ENCODE measurements around the gene TMEM233. TPM values are rescaled to one million over a fixed set of nuclear protein-coding genes. Genes with fewer than 3 reads are reported as not detected.

Gene TMEM233
- total RNA-seq, 1 experiment from 2014 or later, result not detected

- Mint-ChIP-seq H3K9me3 (ENCODE audit: low read depth, unreplicated experiment) (no peaks in the 10 kb centered on the region), H3K27ac (ENCODE audit: unreplicated experiment) (no peak overlapping the region), H3K4me1 (ENCODE audit: low read depth, unreplicated experiment) (peaks cover 7% of the 10 kb centered on the region), H3K36me3 (ENCODE audit: insufficient read depth, unreplicated experiment) (no peaks in the 10 kb centered on the region), H3K27me3 (ENCODE audit: unreplicated experiment) (peaks cover 27% of the 10 kb centered on the region), H3K4me3 (ENCODE audit: low read depth, unreplicated experiment) (no peak overlapping the region)
- intact Hi-C loops (cut with micrococcal nuclease; ENCODE audit: unreplicated experiment), result no loop called here
- CTCF ChIA-PET, result no interaction called here
- TF ChIP-seq CTCF (IDR thresholded peaks at IDR 0.05; ENCODE audit: unreplicated experiment), result no peak
- no peak for DNase-seq
- no TSS peak for BruUV-seq (replicated peaks)
Measured at GRCh38 chr12:119603767-119604166, 10.2 kb downstream of the TMEM233 start.

GRCh38 chr12:119609358-119609757 is 15.8 kb downstream of the TMEM233 start:
- CTCF ChIA-PET, result no interaction called here
- TF ChIP-seq CTCF (IDR thresholded peaks at IDR 0.05; ENCODE audit: unreplicated experiment), result no peak
- no peak for DNase-seq
- H3K4me1 Mint-ChIP-seq (ENCODE audit: low read depth, unreplicated experiment), result peaks cover 10% of the 10 kb centered on the region
- intact Hi-C loops (cut with micrococcal nuclease; ENCODE audit: unreplicated experiment), result no loop called here
- H3K27ac Mint-ChIP-seq (ENCODE audit: unreplicated experiment), result no peak overlapping the region
- H3K9me3 Mint-ChIP-seq (ENCODE audit: low read depth, unreplicated experiment), result no peaks in the 10 kb centered on the region
- peaks cover 37% of the 10 kb centered on the region for H3K27me3 Mint-ChIP-seq (ENCODE audit: unreplicated experiment)
- BruUV-seq (replicated peaks), result no TSS peak
- H3K4me3 Mint-ChIP-seq (ENCODE audit: low read depth, unreplicated experiment), result no peak overlapping the region
- no peaks in the 10 kb centered on the region for H3K36me3 Mint-ChIP-seq (ENCODE audit: insufficient read depth, unreplicated experiment)

- Mint-ChIP-seq H3K27me3 (ENCODE audit: unreplicated experiment) (peaks cover 13% of the 10 kb centered on the region), H3K27ac (ENCODE audit: unreplicated experiment) (peak overlapping the region; percentile 16), H3K36me3 (ENCODE audit: insufficient read depth, unreplicated experiment) (no peaks in the 10 kb centered on the region), H3K9me3 (ENCODE audit: low read depth, unreplicated experiment) (peaks cover under 1% of the 10 kb centered on the region), H3K4me1 (ENCODE audit: low read depth, unreplicated experiment) (peaks cover 19% of the 10 kb centered on the region), H3K4me3 (ENCODE audit: low read depth, unreplicated experiment) (no peak overlapping the region)
- CTCF ChIA-PET, result interaction anchor here (0.6 kb wide), 1 partner anchor 1756 kb away, joined by 3 read pairs; no protein-coding TSS in a partner anchor
- no peak for TF ChIP-seq CTCF (IDR thresholded peaks at IDR 0.05; ENCODE audit: unreplicated experiment)
- peak; percentile 42 for DNase-seq
- intact Hi-C loops (cut with micrococcal nuclease; ENCODE audit: unreplicated experiment), result loop anchor here (5.0 kb wide), 1 partner anchor 34 kb away; no protein-coding TSS in a partner anchor
- BruUV-seq (replicated peaks), result no TSS peak
Measured at GRCh38 chr12:119613319-119613936, 19.9 kb downstream of the TMEM233 start.

GRCh38 chr12:119614705-119615104 is 21.1 kb downstream of the TMEM233 start:
- Mint-ChIP-seq H3K4me3 (ENCODE audit: low read depth, unreplicated experiment) (no peak overlapping the region), H3K27ac (ENCODE audit: unreplicated experiment) (no peak overlapping the region), H3K9me3 (ENCODE audit: low read depth, unreplicated experiment) (peaks cover 4% of the 10 kb centered on the region), H3K36me3 (ENCODE audit: insufficient read depth, unreplicated experiment) (no peaks in the 10 kb centered on the region), H3K27me3 (ENCODE audit: unreplicated experiment) (no peaks in the 10 kb centered on the region), H3K4me1 (ENCODE audit: low read depth, unreplicated experiment) (peaks cover 19% of the 10 kb centered on the region)
- BruUV-seq (replicated peaks), result no TSS peak
- no peak for TF ChIP-seq CTCF (IDR thresholded peaks at IDR 0.05; ENCODE audit: unreplicated experiment)
- DNase-seq, result no peak
- intact Hi-C loops (cut with micrococcal nuclease; ENCODE audit: unreplicated experiment), result loop anchor here (5.0 kb wide), 1 partner anchor 33 kb away; no protein-coding TSS in a partner anchor
- CTCF ChIA-PET, result no interaction called here
